Calu3 (cell line): ENCODE data around the gene GH1. TPM values are rescaled to one million over a fixed set of nuclear protein-coding genes. Genes with fewer than 3 reads are reported as not detected.

ENCODE experiments used
- BruUV-seq: library from RNA; stranded (reverse); fragments of 400-500 nt; replicated peaks from 2 replicates; lab custom pipeline; 2021; lab: Mats Ljungman, UMichigan
- CTCF ChIA-PET: fragments of 300-600 bp; sonication (Branson Sonifier 250); formaldehyde crosslinking; loops from one replicate; lab custom pipeline; 2022; ENCODE audit warnings: antibody characterized with exemption; lab: Charles Lee
- DNase-seq: peaks from one replicate; pipeline ENCODE4 v3.0.0; 2022
- H3K27ac Mint-ChIP-seq: one replicate; pipeline ENCODE4 v1.8.0; 2022; ENCODE audit warnings: mixed read lengths; ENCODE audit not compliant: unreplicated experiment
- H3K27me3 Mint-ChIP-seq: one replicate; pipeline ENCODE4 v1.8.0; 2022; ENCODE audit warnings: mixed read lengths; ENCODE audit not compliant: unreplicated experiment
- H3K36me3 Mint-ChIP-seq: one replicate; pipeline ENCODE4 v1.8.0; 2022; ENCODE audit warnings: mild to moderate bottlenecking, moderate library complexity, mixed read lengths; ENCODE audit not compliant: insufficient read depth, unreplicated experiment
- H3K4me1 Mint-ChIP-seq: one replicate; pipeline ENCODE4 v1.8.0; 2022; ENCODE audit warnings: mild to moderate bottlenecking, low read depth, mixed read lengths; ENCODE audit not compliant: unreplicated experiment
- H3K4me3 Mint-ChIP-seq: one replicate; pipeline ENCODE4 v1.8.0; 2022; ENCODE audit warnings: mild to moderate bottlenecking, low read depth, moderate library complexity, mixed read lengths; ENCODE audit not compliant: unreplicated experiment
- H3K9me3 Mint-ChIP-seq: one replicate; pipeline ENCODE4 v1.8.0; 2022; ENCODE audit warnings: low read depth, mixed read lengths; ENCODE audit not compliant: unreplicated experiment
- intact Hi-C: fragments of 100-400 bp; cut with micrococcal nuclease; formaldehyde crosslinking; loops from one replicate; pipeline ENCODE4 v1.10.0; 2022; ENCODE audit not compliant: unreplicated experiment
- total RNA-seq: library from RNA; stranded (reverse); gene quantifications from 2 replicates; pipeline ENCODE4 v1.2.3, GENCODE V29; 2022
- TF ChIP-seq, protein P1 (sequence below): fragments of 200-600 bp; IDR thresholded peaks from one replicate; pipeline ENCODE4 v1.8.0; 2022; ENCODE audit warnings: antibody characterized with exemption; ENCODE audit not compliant: unreplicated experiment

The GH1 gene
- total RNA-seq, 1 experiment from 2014 or later = not detected

DNA sequence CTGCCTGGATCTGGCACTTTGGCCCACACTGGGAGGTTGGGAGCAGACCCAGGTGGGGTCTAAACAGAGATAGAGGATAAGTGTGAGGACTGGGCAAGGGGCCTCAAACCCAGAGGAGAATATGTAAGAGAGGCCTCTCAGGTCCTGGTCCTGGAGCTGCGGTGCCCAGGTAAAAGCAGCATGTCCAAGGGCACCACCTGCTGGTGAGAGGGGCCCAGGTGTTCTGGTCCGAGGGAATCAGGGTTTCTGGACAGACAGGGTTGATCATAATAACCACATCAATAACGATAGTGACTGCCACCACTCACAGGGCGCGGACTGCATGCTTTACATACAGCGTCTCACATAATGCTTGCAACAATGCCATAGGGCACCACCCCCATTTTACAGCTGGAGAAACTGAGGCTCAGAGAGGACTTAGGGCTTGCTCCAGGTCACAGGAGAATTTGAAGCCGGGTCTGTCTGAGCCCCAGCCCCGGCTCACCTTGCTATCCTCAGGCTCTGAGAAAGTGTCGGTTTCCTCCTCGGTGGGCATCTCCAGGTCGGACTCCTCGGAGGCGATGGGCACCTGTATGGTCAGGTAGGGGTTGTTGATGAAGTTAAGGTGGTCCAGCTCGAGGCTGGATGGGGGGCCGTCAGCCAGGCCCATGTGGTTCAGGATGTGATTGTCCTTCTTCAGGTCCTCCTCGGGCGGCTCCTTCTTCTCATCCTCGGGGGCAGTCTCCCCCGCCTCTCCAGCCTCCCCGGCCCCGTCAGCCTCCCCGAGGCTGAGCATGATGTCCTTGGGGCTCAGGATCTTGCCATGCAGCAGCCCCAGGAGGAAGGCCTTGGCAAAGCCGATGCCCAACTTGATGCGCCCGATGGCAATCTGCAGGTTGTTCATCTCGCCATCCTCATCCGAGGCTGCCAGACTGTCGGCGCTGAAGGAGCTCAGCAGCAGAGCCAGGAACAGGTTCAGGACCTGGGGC, 32.6 kb upstream of the GH1 start:
- intact Hi-C loops = loop anchor here (2.0 kb wide), 1 partner anchor 32 kb away; the partner anchor contains the start of gene GH1
- Mint-ChIP-seq H3K4me1 (no peaks in the 10 kb centered on the region), H3K27ac (no peak overlapping the region), H3K27me3 (peaks cover 35% of the 10 kb centered on the region), H3K4me3 (no peak overlapping the region), H3K9me3 (no peaks in the 10 kb centered on the region), H3K36me3 (no peaks in the 10 kb centered on the region)
- TF ChIP-seq, protein P1, sequence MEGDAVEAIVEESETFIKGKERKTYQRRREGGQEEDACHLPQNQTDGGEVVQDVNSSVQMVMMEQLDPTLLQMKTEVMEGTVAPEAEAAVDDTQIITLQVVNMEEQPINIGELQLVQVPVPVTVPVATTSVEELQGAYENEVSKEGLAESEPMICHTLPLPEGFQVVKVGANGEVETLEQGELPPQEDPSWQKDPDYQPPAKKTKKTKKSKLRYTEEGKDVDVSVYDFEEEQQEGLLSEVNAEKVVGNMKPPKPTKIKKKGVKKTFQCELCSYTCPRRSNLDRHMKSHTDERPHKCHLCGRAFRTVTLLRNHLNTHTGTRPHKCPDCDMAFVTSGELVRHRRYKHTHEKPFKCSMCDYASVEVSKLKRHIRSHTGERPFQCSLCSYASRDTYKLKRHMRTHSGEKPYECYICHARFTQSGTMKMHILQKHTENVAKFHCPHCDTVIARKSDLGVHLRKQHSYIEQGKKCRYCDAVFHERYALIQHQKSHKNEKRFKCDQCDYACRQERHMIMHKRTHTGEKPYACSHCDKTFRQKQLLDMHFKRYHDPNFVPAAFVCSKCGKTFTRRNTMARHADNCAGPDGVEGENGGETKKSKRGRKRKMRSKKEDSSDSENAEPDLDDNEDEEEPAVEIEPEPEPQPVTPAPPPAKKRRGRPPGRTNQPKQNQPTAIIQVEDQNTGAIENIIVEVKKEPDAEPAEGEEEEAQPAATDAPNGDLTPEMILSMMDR = peak; percentile 47
- DNase-seq = peak; percentile 77
- CTCF ChIA-PET = interaction anchor here (0.7 to 2.3 kb wide), 3 partner anchors 32 to 54 kb away, joined by 3 to 11 read pairs (median 3); partner anchors contain the start of gene GH1
- BruUV-seq = no TSS peak

DNA sequence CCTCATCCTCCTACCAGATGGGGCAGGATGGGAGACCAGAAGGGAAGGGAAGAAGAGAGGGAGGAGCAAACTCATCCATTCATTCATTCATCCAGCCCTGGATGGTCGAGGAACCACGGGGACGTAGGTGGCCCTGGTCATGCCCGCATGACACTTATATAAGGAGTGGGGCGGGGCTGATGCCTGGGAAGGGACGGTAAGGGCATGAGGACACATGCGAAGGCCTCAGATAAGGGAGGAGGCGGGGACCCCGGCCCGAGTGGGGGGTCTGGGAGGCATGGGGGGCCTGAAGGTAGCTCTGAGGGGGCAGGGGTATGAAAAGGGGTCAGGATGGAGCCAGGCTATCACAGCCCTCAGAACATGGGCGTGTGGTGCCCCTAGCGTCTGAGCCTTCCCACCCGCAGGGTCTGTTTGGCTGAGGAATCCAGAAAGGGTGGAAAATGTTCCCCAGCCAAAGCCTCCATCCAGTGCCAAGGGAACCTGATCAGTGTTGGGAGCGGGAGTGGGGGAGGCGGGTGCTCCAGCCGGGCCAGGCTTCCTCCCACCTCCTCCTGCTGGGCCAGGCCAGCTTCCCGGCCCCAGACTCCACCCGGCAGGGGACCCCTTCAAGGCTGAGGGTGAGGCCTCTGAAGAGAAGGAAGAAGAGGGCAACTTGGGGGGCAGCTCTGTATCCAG, 31.1 kb upstream of the GH1 start:
- intact Hi-C loops = loop anchor here (2.0 kb wide), 1 partner anchor 31 kb away; the partner anchor contains the start of gene GH1
- no peaks in the 10 kb centered on the region for H3K4me1 Mint-ChIP-seq
- TF ChIP-seq, protein P1 = no peak
- no peak overlapping the region for H3K27ac Mint-ChIP-seq
- no peaks in the 10 kb centered on the region for H3K9me3 Mint-ChIP-seq
- no TSS peak for BruUV-seq
- no peak for DNase-seq
- H3K36me3 Mint-ChIP-seq = no peaks in the 10 kb centered on the region
- H3K4me3 Mint-ChIP-seq = no peak overlapping the region
- CTCF ChIA-PET = interaction anchor here (2.3 kb wide), 1 partner anchor 30 kb away, joined by 11 read pairs; the partner anchor contains the start of gene GH1
- H3K27me3 Mint-ChIP-seq = peaks cover 21% of the 10 kb centered on the region

DNA sequence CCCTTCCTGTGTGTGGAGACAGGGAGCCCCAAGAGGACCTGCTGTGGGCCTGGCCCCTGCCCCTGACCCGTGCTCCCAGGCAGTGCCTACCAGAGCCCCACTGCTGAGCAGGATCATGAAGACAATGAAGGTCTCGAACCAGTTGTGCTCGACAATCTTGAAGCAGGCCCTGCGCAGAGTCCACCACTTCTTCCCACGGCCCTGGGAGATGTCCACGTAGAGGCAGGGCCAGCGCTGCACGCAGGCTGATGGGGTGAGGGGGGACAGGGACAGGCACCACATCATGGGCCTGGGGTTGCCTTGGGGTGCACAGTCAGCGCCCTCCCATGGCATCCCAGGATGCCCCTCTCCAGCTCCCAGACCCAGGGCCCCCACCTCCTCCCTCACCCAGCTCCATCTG, 29.9 kb upstream of the GH1 start:
- intact Hi-C loops = no loop called here
- CTCF ChIA-PET = interaction anchor here (0.5 kb wide), 1 partner anchor 199 kb away, joined by 4 read pairs; no protein-coding TSS in a partner anchor
- DNase-seq = no peak
- Mint-ChIP-seq H3K27me3 (peaks cover 11% of the 10 kb centered on the region), H3K4me3 (no peak overlapping the region), H3K27ac (no peak overlapping the region), H3K9me3 (no peaks in the 10 kb centered on the region), H3K36me3 (no peaks in the 10 kb centered on the region), H3K4me1 (no peaks in the 10 kb centered on the region)
- BruUV-seq = no TSS peak
- TF ChIP-seq, protein P1 = no peak

DNA sequence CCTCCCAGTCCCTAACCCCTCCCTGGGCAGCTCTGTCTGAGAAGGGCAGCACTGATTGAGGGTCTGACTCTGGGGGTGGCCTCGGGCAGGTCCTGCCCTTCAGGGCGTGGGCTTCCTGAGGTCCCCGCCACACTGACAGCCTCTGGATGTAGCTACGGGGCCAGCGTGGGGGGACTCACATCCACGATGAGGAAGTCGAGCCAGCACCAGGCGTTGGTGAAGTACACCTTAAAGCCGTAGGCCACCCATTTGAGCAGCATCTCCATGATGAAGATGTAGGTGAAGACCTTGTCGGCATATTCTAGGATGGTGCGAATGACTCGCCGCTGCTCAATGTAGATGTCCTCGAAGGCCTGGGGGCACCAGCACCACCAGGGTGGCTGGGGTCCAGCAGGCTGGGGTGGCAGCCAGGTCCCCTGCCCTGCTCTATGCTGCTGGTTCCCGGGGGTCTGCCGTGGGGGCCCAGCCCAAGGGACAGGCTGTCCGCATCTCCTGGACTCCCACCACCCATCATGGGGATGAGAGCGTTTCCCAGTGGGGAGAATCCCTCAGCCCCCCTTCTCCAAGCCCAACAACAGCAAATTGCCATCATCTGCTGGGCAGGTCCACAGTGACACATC, 29.2 kb upstream of the GH1 start:
- Mint-ChIP-seq H3K36me3 (no peaks in the 10 kb centered on the region), H3K27me3 (peaks cover 17% of the 10 kb centered on the region), H3K9me3 (no peaks in the 10 kb centered on the region), H3K27ac (no peak overlapping the region), H3K4me3 (no peak overlapping the region), H3K4me1 (no peaks in the 10 kb centered on the region)
- CTCF ChIA-PET = interaction anchor here (1.3 kb wide), 1 partner anchor 78 kb away, joined by 5 read pairs; no protein-coding TSS in a partner anchor
- TF ChIP-seq, protein P1 = no peak
- no peak for DNase-seq
- BruUV-seq = no TSS peak
- intact Hi-C loops = no loop called here
